KOPT-K1 (cell line): ENCODE measurements around the gene COX10.

Experiments
- H3K27ac ChIP-seq: fragments of 200-600 bp; sonication (generic); 2 replicates; pipeline ENCODE4 v1.5.1; 2016; ENCODE audit warnings: antibody characterized with exemption, mild to moderate bottlenecking, low read depth, low read length; ENCODE audit not compliant: poor library complexity, severe bottlenecking
- H3K36me3 ChIP-seq: fragments of 200-600 bp; sonication (generic); 2 replicates; pipeline ENCODE4 v1.5.1; 2017; ENCODE audit warnings: antibody characterized with exemption, mild to moderate bottlenecking, low read length, moderate library complexity; ENCODE audit not compliant: insufficient read depth
- H3K9me3 ChIP-seq: fragments of 200-600 bp; sonication (generic); 2 replicates; pipeline ENCODE4 v1.5.1; 2017; ENCODE audit warnings: antibody characterized with exemption, low read length, mild to moderate bottlenecking; ENCODE audit not compliant: insufficient read depth, poor library complexity, severe bottlenecking

Gene COX10

GRCh38 chr17:14092808-14093207 lies 23.5 kb downstream of the COX10 start:
- Histone ChIP-seq H3K9me3 (no peaks in the 10 kb centered on the region), H3K27ac (no peak overlapping the region), H3K36me3 (no peaks in the 10 kb centered on the region)

- Histone ChIP-seq H3K27ac (no peak overlapping the region), H3K9me3 (no peaks in the 10 kb centered on the region), H3K36me3 (no peaks in the 10 kb centered on the region)
Observed at GRCh38 chr17:14094676-14095601, 25.6 kb downstream of the COX10 start.

GRCh38 chr17:14095631-14096030 lies 26.3 kb downstream of the COX10 start:
- Histone ChIP-seq H3K36me3 (no peaks in the 10 kb centered on the region), H3K27ac (no peak overlapping the region), H3K9me3 (no peaks in the 10 kb centered on the region)

GRCh38 chr17:14098246-14098645 lies 28.9 kb downstream of the COX10 start:
- peaks cover 16% of the 10 kb centered on the region for H3K36me3 ChIP-seq
- no peaks in the 10 kb centered on the region for H3K9me3 ChIP-seq
- no peak overlapping the region for H3K27ac ChIP-seq

GRCh38 chr17:14101976-14102375 lies 32.7 kb downstream of the COX10 start:
- no peaks in the 10 kb centered on the region for H3K9me3 ChIP-seq
- H3K36me3 ChIP-seq: peaks cover 23% of the 10 kb centered on the region
- no peak overlapping the region for H3K27ac ChIP-seq

GRCh38 chr17:14103836-14104235 lies 34.5 kb downstream of the COX10 start:
- H3K36me3 ChIP-seq: peaks cover 23% of the 10 kb centered on the region
- no peaks in the 10 kb centered on the region for H3K9me3 ChIP-seq
- no peak overlapping the region for H3K27ac ChIP-seq

- Histone ChIP-seq H3K36me3 (peaks cover 23% of the 10 kb centered on the region), H3K27ac (no peak overlapping the region)
Observed at GRCh38 chr17:14104734-14105133, 35.4 kb downstream of the COX10 start.

GRCh38 chr17:14107889-14108288 lies 38.6 kb downstream of the COX10 start:
- no peak overlapping the region for H3K27ac ChIP-seq
- H3K9me3 ChIP-seq: no peaks in the 10 kb centered on the region

More at GRCh38 chr17:14104734-14105133, 35.4 kb downstream of the COX10 start:
- no peaks in the 10 kb centered on the region for H3K9me3 ChIP-seq

GRCh38 chr17:14112407-14112806 lies 43.1 kb downstream of the COX10 start:
- no peaks in the 10 kb centered on the region for H3K36me3 ChIP-seq
- peaks cover 5% of the 10 kb centered on the region for H3K9me3 ChIP-seq
- no peak overlapping the region for H3K27ac ChIP-seq

More at GRCh38 chr17:14107889-14108288, 38.6 kb downstream of the COX10 start:
- peaks cover 8% of the 10 kb centered on the region for H3K36me3 ChIP-seq

- Histone ChIP-seq H3K9me3 (peaks cover 5% of the 10 kb centered on the region), H3K36me3 (no peaks in the 10 kb centered on the region), H3K27ac (no peak overlapping the region)
Observed at GRCh38 chr17:14113137-14113536, 43.8 kb downstream of the COX10 start.

- no peaks in the 10 kb centered on the region for H3K36me3 ChIP-seq
- H3K27ac ChIP-seq: no peak overlapping the region
- H3K9me3 ChIP-seq: peaks cover 5% of the 10 kb centered on the region
Observed at GRCh38 chr17:14116263-14117024, 47.1 kb downstream of the COX10 start.

GRCh38 chr17:14118951-14119350 lies 49.6 kb downstream of the COX10 start:
- Histone ChIP-seq H3K27ac (no peak overlapping the region), H3K9me3 (peaks cover 5% of the 10 kb centered on the region), H3K36me3 (no peaks in the 10 kb centered on the region)

GRCh38 chr17:14119546-14119945 lies 50.2 kb downstream of the COX10 start:
- no peaks in the 10 kb centered on the region for H3K36me3 ChIP-seq
- peaks cover 5% of the 10 kb centered on the region for H3K9me3 ChIP-seq
- no peak overlapping the region for H3K27ac ChIP-seq

GRCh38 chr17:14121952-14122351 lies 52.6 kb downstream of the COX10 start:
- H3K9me3 ChIP-seq: no peaks in the 10 kb centered on the region
- H3K27ac ChIP-seq: no peak overlapping the region
- H3K36me3 ChIP-seq: no peaks in the 10 kb centered on the region

- Histone ChIP-seq H3K9me3 (no peaks in the 10 kb centered on the region), H3K36me3 (no peaks in the 10 kb centered on the region), H3K27ac (no peak overlapping the region)
Observed at GRCh38 chr17:14123619-14124278, 54.4 kb downstream of the COX10 start.
